Mesothelial cell of epicardium (in vitro differentiated cells): ENCODE results near the gene MORC2. TPM values are rescaled to one million over a fixed set of nuclear protein-coding genes. Genes with fewer than 3 reads are reported as not detected.

Experiments used
- DNase-seq, 2 experiments: peaks; one replicate each; pipeline ENCODE4 v3.0.0; 2021; ENCODE audit warnings: low spot score in 2 of 2; ENCODE audit not compliant: unreplicated experiment in 2 of 2
- H3K27ac Mint-ChIP-seq: 2 replicates; pipeline ENCODE4 v1.8.0; 2021; ENCODE audit warnings: mixed read lengths
- H3K27me3 Mint-ChIP-seq: 2 replicates; pipeline ENCODE4 v1.8.0; 2021; ENCODE audit warnings: low read depth, mixed read lengths
- H3K36me3 Mint-ChIP-seq: 2 replicates; pipeline ENCODE4 v1.8.0; 2021; ENCODE audit warnings: mixed read lengths
- H3K4me1 Mint-ChIP-seq: 2 replicates; pipeline ENCODE4 v1.8.0; 2021; ENCODE audit warnings: mixed read lengths
- H3K4me3 Mint-ChIP-seq: 2 replicates; pipeline ENCODE4 v1.8.0; 2021; ENCODE audit warnings: mild to moderate bottlenecking, moderate library complexity, mixed read lengths
- H3K9me3 Mint-ChIP-seq: 2 replicates; pipeline ENCODE4 v1.8.0; 2021; ENCODE audit warnings: mixed read lengths
- total RNA-seq: library from RNA; stranded (reverse); gene quantifications from 3 replicates; pipeline ENCODE4 v1.2.1, GENCODE V29; 2021
- TF ChIP-seq, protein P1 (sequence below): fragments of 200-600 bp; sonication (generic); IDR thresholded peaks from one replicate; pipeline ENCODE4 v1.5.0; 2021; ENCODE audit warnings: antibody characterized with exemption; ENCODE audit not compliant: unreplicated experiment

The MORC2 gene
- total RNA-seq, 1 donor from 2014 or later, result 45.1 TPM

DNA sequence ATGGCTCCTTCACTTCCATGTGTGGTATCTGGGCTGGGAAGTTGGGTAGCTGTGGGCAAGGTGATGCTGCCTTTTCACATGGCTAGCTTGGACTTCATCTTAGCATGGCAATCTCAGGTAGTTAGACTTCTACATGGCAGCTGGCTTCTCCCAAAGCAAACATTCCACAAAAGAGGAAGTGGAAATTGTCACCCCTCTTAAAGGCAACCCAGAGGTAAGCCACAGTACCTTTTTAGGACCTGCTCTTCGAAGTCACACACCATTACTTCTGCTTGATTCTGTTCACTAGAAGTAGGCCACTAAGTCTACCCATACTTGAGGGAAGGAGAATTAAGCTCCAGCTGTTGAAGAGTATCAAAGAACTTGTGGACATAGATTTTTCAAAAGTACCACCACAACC lies 26.4 kb upstream of the MORC2 start:
- Mint-ChIP-seq H3K4me3 (no peak overlapping the region), H3K4me1 (no peaks in the 10 kb centered on the region), H3K9me3 (peaks cover 26% of the 10 kb centered on the region), H3K27me3 (no peaks in the 10 kb centered on the region), H3K36me3 (peaks cover 18% of the 10 kb centered on the region), H3K27ac (no peak overlapping the region)
- TF ChIP-seq, protein P1, sequence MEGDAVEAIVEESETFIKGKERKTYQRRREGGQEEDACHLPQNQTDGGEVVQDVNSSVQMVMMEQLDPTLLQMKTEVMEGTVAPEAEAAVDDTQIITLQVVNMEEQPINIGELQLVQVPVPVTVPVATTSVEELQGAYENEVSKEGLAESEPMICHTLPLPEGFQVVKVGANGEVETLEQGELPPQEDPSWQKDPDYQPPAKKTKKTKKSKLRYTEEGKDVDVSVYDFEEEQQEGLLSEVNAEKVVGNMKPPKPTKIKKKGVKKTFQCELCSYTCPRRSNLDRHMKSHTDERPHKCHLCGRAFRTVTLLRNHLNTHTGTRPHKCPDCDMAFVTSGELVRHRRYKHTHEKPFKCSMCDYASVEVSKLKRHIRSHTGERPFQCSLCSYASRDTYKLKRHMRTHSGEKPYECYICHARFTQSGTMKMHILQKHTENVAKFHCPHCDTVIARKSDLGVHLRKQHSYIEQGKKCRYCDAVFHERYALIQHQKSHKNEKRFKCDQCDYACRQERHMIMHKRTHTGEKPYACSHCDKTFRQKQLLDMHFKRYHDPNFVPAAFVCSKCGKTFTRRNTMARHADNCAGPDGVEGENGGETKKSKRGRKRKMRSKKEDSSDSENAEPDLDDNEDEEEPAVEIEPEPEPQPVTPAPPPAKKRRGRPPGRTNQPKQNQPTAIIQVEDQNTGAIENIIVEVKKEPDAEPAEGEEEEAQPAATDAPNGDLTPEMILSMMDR, result no peak
- DNase-seq, result no peak

DNA sequence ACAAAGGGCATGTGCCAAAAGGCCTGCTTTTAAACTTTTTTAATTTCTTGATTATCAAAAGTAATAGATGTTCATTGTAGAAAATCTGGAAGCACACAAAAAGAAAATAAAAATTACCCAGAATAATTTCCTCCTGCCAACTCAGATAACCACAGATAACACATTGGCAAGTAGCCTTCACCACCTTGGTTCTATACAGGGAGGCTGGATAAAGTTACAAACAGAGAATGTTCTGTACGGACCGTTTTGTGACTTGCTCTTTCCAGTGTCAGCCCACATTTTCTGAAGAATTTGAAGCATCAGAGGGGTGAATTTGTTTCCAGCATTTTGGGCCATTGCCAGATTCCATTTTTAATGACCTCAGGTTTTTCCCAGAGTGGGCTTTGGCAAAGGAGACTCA lies 24.0 kb upstream of the MORC2 start:
- peaks cover 42% of the 10 kb centered on the region for H3K9me3 Mint-ChIP-seq
- H3K27ac Mint-ChIP-seq, result no peak overlapping the region
- H3K4me3 Mint-ChIP-seq, result no peak overlapping the region
- no peaks in the 10 kb centered on the region for H3K27me3 Mint-ChIP-seq
- no peak for DNase-seq
- no peaks in the 10 kb centered on the region for H3K4me1 Mint-ChIP-seq
- TF ChIP-seq, protein P1, result no peak
- peaks cover 27% of the 10 kb centered on the region for H3K36me3 Mint-ChIP-seq

DNA sequence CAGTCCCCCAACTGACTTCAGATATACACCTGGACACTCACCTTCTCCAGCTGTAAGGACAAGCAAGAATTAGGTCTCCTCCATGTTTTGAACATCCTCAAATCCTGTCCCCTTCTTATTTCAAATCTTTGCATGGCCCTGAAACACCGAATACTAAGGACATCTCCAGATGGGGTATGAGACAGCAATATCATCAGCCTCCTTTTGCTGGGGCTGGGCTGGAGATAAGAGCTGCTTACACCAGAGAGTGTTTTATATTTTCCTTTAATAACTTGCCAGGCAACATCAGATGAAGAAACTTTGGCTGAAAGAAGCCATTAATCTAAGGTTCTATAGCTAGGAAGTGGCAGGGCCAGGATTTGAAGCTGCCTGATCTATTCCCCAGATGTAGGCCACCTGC lies 22.1 kb upstream of the MORC2 start:
- Mint-ChIP-seq H3K27ac (no peak overlapping the region), H3K9me3 (peaks cover 50% of the 10 kb centered on the region), H3K4me1 (no peaks in the 10 kb centered on the region), H3K36me3 (peaks cover 33% of the 10 kb centered on the region), H3K27me3 (no peaks in the 10 kb centered on the region), H3K4me3 (no peak overlapping the region)
- DNase-seq, result no peak
- TF ChIP-seq, protein P1, result no peak

DNA sequence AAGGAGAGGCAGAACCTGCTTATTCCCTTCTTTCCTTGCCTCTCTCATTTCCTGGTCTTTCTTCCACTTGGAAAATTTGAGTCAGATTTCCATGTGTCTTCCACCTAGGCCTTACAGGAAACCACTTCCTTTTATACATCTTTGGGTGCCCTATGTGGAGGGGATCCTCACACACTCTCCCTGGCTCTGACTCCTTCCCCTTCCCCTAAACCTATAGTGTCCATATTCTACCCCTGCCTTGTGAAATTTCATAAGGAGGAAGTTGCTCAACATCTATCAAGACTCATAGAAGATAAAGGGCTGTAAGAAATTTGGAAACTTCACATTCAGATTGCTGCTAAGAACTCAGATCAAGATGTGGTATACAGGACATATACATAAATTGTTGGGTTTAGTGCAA lies 20.9 kb upstream of the MORC2 start:
- H3K27me3 Mint-ChIP-seq, result no peaks in the 10 kb centered on the region
- H3K4me3 Mint-ChIP-seq, result no peak overlapping the region
- TF ChIP-seq, protein P1, result no peak
- DNase-seq, result no peak
- peaks cover 49% of the 10 kb centered on the region for H3K9me3 Mint-ChIP-seq
- no peak overlapping the region for H3K27ac Mint-ChIP-seq
- H3K36me3 Mint-ChIP-seq, result peaks cover 33% of the 10 kb centered on the region
- no peaks in the 10 kb centered on the region for H3K4me1 Mint-ChIP-seq

DNA sequence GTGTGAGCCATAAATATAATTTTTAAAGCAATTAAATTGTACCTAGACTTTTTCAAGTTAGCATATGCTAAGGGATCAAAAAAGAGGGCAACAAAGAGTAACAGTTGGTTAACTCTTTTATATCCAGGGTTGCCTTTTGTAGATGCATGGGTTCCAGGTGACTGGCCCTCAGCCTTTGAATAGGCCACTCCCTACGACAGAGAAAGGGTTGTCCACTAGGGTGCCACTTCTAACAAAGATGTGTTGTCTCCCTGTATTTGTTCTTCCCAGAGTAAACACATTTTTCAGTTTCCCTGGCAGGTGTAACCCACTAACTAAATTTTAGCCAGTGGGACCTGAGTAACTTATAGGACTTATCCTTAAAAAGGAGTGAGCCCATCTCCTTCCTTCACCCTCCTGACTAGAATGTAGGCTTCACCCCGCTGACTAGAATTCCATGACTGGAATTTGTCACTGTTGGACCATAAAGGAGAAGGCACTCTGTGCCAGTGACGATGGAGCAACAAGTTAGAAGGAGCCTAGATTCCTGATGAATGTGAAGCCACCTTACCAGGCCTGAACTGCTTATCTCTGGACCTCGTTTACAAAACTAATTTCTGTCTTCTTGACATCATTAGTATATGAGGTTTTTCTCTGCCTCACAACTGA lies 17.1 kb upstream of the MORC2 start:
- Mint-ChIP-seq H3K36me3 (peaks cover 47% of the 10 kb centered on the region), H3K9me3 (peaks cover 68% of the 10 kb centered on the region)
- TF ChIP-seq, protein P1, result no peak

DNA sequence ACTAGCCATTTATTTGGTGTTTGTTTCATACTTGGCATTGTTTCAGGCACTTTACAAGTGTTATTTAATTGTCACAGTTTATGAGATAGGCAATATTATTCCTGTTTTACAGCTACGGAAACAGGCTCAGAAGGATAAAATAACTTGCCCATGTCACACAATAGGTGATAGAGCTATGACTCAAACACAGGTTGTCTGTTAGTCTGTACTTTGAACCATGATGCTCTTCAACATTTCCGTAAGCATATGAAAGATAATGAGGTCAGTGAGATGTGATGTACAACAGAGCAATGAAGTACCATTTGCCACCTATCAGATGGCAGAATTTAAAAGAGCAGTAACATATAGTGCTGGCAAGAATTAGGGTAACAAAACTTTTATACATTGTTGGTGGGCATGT lies 15.7 kb upstream of the MORC2 start:
- H3K36me3 Mint-ChIP-seq, result peaks cover 45% of the 10 kb centered on the region
- H3K27me3 Mint-ChIP-seq, result no peaks in the 10 kb centered on the region
- no peaks in the 10 kb centered on the region for H3K4me1 Mint-ChIP-seq
- H3K4me3 Mint-ChIP-seq, result no peak overlapping the region
- DNase-seq, result no peak
- peaks cover 67% of the 10 kb centered on the region for H3K9me3 Mint-ChIP-seq
- TF ChIP-seq, protein P1, result no peak
- H3K27ac Mint-ChIP-seq, result no peak overlapping the region

More for the DNA sequence above, 17.1 kb upstream of the MORC2 start:
- Mint-ChIP-seq H3K4me1 (no peaks in the 10 kb centered on the region), H3K27me3 (no peaks in the 10 kb centered on the region), H3K27ac (no peak overlapping the region), H3K4me3 (no peak overlapping the region)
- DNase-seq, result no peak
